HG02870 (cell line): Measurements from ENCODE around the gene LMTK2.

Experiments
- ATAC-seq: cut with Tn5 transposase; IDR thresholded peaks from one replicate; pipeline ENCODE4 v1.9.1; 2021; ENCODE audit warnings: mild to moderate bottlenecking, moderate library complexity; ENCODE audit not compliant: unreplicated experiment

Gene LMTK2

DNA sequence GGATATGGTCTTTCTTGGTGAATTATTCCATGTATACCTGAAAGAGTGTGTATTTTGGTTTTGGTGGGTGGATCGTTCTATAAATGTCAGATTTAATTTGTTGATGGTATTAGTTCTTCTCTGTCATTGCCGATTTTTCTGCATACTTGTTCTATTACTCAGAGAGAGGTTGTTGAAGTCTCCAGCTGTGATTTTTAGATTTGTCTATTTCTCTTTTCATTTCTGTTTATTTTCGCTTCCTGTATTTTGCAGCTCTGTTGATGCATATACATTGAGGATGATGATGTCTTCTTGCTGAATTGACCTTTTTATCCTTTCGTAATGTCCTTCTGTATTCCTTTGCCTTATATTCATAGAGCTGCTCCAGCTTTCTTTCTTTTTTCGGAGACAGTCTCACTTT is 92.5 kb downstream of the LMTK2 start:
- ATAC-seq = no peak

DNA sequence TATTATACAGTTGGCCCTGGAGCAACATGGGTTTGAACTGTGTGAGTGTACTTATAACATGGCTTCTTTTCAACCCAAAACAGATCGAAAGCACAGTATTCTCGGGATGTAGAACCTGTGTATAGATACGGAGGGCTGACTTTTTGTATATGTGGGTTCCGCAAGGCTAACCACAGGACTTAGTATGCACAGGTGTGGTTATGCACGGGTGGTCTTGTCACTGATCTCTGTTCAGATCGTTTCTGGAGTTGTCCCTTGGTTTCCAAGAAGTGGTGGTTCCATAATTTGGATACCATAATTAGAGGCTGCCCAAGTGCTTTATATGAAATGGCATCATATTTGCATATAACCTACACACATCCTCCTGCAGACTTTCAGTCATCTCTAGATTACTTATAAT is 93.7 kb downstream of the LMTK2 start:
- peak; percentile 37 for ATAC-seq

DNA sequence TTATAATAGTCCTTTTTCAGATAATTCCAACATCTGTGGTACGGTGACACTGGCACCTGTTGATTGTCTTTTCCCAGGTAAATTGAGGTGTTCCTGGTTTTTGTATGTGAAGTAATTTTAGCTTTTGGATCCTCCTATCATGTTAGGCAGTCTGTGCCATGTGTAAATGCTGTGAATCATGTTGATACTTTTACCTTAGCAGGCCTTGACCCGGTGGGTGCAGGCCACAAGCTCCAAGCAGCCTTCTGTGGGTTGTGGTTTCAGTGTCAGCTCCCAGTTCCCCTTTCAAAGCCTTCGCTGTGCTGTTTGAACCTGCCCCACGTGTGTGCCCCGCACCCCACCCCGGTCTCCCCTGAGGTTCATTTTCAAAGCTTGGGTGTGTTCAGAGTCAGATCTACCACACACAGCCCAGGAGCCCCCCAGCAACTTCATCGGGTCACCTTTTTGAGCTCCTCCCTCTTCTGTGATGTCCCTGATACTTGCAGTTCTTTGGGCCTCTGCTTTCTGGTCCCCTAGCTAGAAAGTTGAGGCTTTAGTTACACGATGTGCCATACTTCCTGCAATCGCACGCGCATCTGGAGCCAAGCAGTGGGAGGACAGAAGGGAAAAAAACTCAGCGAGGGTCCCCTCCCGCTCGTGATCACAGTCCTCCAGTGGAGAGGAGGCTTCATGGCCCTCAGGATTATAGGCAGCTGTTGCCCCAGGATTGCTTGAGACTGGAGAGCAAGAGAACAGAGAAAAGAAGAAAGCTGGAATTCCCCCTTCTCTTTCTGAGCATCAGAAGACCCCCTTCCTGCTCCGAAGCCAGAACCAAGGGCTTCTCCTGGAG is 95.9 kb downstream of the LMTK2 start:
- ATAC-seq = peak; percentile 82

GRCh38 chr7:98203261-98203963 is 96.8 kb downstream of the LMTK2 start:
- peak; percentile 39 for ATAC-seq

DNA sequence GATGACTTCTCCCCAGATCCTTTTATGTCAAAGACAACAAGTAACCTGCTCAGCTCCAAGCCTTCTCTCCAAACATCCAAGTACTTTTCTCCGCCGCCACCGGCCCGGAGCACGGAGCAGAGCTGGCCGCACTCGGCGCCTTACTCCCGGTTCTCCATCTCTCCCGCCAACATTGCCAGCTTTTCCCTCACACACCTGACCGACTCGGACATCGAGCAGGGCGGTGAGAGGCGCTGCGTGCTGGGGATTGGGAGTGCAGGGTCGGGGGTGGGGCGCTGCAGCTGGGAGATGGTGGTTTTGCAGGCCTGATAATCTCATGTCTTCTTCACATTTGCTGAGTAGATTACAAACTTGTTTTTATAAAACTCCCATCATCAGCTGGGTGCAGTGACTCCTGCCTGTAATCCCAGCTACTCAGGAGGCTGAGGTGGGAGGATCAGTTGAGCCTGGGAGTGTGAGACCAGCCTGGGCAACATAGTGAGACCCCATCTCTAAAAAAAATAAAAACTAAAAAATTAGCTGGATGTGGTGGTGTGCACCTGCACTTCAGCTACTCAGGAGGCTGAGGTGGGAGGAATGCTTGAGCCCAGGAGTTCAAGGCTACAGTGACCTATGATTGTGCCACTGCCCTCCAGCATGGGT is 97.4 kb downstream of the LMTK2 start:
- ATAC-seq = no peak

DNA sequence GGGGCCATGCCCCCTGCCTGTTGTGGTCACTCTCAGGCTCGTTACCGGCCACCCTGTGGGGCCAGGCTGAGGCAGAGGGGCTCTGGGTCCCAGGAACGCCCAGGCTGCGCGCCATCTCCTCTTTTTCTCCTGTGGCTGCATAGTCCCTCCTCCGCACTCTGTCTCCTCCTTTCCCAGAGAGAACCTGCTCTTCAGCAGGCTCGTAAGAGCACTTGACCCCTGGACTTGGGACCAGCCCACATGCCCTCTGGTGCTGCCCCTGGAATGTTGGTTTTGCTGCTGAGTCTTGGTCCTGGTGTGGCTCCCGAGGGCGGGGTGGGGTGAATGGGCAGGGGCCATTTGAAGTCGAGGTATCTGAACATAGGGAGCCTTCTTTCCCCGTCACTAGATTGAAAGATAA is 98.0 kb downstream of the LMTK2 start:
- ATAC-seq = no peak

GRCh38 chr7:98205162-98205845 is 98.6 kb downstream of the LMTK2 start:
- no peak for ATAC-seq

- no peak for ATAC-seq
These were observed 100.0 kb downstream of the LMTK2 start for GRCh38 chr7:98206451-98207330.

DNA sequence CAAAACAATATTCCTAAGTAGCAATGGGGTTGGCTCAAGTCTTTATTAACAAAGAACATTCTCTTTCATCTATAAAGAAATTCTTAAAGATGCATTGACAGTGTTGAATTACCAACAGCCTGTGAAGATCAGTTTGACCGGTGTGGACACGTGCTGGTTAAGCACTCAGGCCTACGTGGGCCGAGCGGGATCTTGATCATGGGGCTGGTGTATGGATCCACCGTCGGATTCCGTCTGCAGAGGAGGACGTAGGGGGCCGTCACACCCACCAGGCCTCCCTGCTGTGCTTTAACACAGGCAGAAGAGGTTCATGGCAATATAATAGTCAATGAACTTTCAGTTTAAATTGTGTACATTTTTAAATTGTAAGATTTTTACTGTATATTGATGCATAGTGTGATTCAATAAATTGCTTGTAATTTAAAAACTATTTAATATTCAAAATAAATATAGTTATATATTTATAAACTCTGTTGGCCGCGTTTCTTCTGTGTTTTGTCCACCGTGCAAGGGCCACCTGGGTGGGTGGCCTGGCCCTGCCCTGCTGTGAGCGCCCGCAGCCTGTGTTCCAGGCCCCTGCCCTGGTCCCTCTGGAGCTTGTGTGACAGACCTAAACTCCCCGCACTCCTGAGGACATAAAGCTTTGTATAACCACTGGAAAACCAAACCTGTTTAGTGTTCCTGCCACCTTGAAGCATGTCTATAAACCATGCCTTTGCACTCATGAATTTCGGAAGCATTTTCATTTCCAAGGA is 102.7 kb downstream of the LMTK2 start:
- ATAC-seq = no peak

- ATAC-seq = no peak
These were observed 104.0 kb downstream of the LMTK2 start for GRCh38 chr7:98210513-98211220.

DNA sequence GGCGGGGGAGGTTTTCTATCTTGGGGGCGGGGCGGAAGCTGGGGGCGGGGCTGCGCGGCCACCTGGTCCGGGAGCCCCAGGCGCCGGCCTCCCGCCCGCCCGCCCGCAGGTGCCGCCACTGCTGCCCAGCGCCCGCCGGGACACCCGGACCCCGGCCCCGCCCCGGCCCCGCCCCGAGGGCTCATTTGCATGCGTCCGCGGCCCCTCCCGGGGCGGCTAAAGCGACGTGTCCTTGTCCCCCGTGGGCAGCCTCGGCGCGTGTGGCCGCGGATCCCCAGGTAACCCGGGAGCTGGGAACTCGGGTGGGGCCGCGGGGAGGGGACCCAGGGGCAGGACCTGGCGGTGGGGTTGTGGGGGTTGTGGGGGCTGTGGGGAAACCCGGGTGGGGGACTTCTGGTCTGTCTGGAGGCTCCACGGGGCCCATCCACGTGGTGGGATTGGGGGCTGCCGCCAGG is 104.6 kb downstream of the LMTK2 start, which contains the start of gene BHLHA15:
BHLHA15 (plus strand) TSS at position 219 of the 455 bp plus-strand sequence. CDS start 871 bp downstream, outside the sequence.
- no peak for ATAC-seq

GRCh38 chr7:98211676-98212531 is 105.2 kb downstream of the LMTK2 start:
- ATAC-seq = no peak

- no peak for ATAC-seq
These were observed 105.9 kb downstream of the LMTK2 start for GRCh38 chr7:98212532-98213041.

GRCh38 chr7:98213296-98213887 is 106.7 kb downstream of the LMTK2 start:
- no peak for ATAC-seq

- ATAC-seq = no peak
These were observed 107.5 kb downstream of the LMTK2 start for GRCh38 chr7:98213888-98214810.

DNA sequence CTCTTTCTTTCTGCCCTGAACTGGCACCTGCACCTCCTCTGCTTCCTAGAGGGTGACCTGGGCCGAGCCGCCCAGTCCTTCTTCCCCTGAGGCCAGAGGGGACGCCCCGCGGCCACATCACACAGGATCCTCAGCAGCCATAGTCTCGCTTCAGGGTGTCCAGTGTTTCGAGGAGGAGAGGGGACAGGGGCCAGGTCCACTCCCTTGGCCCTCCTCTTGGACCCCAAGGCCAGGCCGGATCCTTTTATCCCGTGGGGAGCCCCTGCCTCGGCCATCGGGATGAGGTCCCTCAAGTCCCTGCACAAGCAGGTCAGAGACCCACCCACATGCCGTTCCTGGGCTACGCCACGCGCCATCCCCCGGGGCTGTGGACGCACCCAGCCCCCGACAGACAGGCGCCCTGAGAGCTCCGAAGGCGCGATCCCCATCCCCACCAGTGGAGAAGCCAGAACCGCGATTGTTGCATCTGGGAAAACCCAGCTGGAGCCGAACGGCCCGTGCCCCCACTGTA is 108.2 kb downstream of the LMTK2 start:
- no peak for ATAC-seq
